Astrocyte of the cerebellum (primary cell): ENCODE measurements around the gene LITAF.

Source experiments
- DNase-seq: peaks from one replicate; pipeline ENCODE4 v3.0.0-alpha.2; 2011; ENCODE audit warnings: low read depth
- H3K4me3 ChIP-seq: 2 replicates; pipeline ENCODE4 v1.5.1; 2011; ENCODE audit warnings: mild to moderate bottlenecking, low read depth, low read length, moderate library complexity
- CTCF ChIP-seq: IDR thresholded peaks from 2 replicates; pipeline ENCODE4 v1.5.1; 2012; ENCODE audit warnings: low read length, low read depth, moderate library complexity, mild to moderate bottlenecking; ENCODE audit errors: missing control alignments
- in situ Hi-C: cut with HindIII; loops from 2 replicates; pipeline ENCODE4 v1.10.0; 2017; ENCODE audit warnings: low sequenced_read_pairs

Gene LITAF

DNA sequence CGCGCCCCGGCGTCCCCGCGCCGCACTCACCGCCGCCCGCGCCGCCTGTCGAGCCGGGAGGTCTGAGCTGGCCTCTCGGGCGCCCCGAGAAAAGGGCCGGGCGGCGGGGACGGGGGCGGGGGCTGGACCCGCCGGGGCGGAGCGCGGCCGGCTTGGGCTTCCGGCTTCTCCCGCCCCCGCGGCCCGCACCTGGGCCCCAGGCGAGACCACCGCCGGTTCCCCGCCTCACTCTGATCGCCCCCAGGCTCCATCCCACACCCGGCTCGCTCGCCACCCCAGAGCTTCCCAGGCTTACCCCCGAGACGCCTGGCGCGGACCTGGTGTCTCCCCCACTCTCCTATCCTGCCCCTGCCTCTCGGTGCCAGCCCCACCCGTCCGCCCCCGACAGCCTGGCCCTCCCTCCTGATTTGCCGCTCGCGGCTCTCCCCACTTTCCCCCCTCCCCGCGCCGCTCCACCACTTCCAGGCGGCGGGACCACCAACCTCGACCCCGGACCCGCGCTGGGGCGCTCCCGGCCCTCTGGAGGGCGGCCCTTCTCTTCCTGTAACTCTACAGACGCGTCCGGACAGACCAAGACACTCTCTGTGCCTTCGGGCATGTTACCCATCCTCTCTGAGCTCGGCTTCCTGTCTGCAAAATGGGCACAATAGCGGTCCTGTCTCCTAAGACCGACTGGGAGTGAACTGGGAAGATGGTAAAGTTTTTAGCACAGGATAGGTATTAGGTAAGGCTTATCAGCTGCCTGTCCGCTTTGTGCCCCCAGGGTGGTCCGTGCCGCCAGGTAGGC is at the start of gene LITAF:
LITAF (minus strand) TSS at position 64 of the 787 bp plus-strand sequence. CDS start 30,189 bp downstream, outside the sequence.
- no peak for DNase-seq
- TF ChIP-seq CTCF, result no peak
- in situ Hi-C loops, result no loop called here
- peak within 1 kb of the TSS; percentile 54 for H3K4me3 ChIP-seq

DNA sequence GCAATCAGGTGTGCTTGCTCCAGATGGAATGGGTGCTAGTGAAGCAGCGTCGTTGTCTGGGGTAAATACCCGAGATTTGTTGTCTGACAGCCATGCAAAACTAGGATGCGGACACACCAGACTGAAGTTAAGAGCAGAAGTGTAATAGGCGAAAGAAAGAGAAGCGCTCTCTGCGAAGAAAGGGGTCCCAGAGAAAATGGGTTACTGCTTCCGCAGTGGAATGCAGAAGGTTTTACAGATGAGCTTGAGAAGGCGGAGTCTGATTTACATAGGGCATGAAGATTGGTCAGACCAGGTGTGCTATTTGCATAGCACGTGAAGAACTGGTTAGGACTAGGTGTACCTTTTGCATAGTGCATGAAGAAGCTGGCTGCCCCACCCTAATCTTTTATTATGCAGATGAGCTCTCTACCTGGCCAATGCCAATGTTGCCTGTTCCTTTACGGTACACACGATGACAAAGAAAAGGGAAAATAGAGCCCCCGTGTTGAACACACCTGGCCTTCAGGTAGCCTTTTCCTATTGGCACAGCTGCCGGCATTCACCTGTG is 49.5 kb upstream of the LITAF start:
- H3K4me3 ChIP-seq, result no peak overlapping the region
- in situ Hi-C loops, result no loop called here
- no peak for DNase-seq
- no peak for TF ChIP-seq CTCF

- DNase-seq, result no peak
- no peak overlapping the region for H3K4me3 ChIP-seq
- in situ Hi-C loops, result no loop called here
- no peak for TF ChIP-seq CTCF
Observed at GRCh38 chr16:11635679-11636171, 49.0 kb upstream of the LITAF start.

GRCh38 chr16:11635113-11635652 is 48.5 kb upstream of the LITAF start:
- in situ Hi-C loops, result no loop called here
- TF ChIP-seq CTCF, result no peak
- no peak overlapping the region for H3K4me3 ChIP-seq
- DNase-seq, result no peak

DNA sequence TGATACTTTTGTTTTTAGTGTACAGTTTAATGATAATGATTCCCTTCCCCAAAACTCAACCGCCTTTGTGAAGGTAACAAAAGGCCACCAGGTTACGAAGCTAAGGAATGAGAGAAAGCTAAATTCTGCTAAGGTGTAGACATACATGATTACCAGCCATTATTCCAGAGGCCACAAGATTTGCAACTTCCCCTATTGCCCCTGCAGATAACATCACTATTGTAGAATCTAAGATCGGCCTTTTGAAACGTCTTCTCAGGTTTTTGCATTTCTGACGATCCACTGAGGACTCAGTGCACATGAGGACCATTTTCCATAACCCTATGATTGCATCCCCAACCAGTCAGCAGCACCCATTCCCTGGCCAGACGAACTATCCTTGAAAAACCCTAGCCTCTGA is 47.6 kb upstream of the LITAF start:
- H3K4me3 ChIP-seq, result no peak overlapping the region
- no peak for DNase-seq
- in situ Hi-C loops, result no loop called here
- no peak for TF ChIP-seq CTCF

DNA sequence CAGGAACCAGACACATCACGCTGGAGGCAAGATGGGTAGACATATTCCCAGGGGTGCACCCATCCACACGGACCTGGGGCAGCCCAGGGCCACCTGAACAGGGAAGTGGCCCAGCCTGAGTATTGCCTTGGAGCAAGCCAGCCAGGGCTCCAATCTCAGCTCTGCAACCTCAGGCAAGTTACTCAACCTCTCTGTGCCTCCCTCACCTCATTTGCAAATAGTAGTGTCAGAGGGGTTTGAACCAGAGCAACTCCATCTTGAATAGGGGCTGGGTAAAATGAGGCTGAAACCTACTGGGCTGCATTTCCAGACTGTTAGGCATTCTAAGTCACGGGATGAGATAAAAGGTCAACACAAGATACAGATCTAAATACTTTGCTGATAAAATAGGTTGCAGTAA is 46.4 kb upstream of the LITAF start:
- TF ChIP-seq CTCF, result no peak
- DNase-seq, result no peak
- H3K4me3 ChIP-seq, result no peak overlapping the region
- in situ Hi-C loops, result no loop called here
